Mesothelial cell of epicardium (in vitro differentiated cells): ENCODE measurements around the gene DDX47. TPM values are rescaled to one million over a fixed set of nuclear protein-coding genes. Genes with fewer than 3 reads are reported as not detected.
"Not testable (repeated sequence)": the region's sequence is repeated elsewhere in the genome, so short reads cannot be mapped to it uniquely, and the experiment has no call there.

Experiments
- DNase-seq, 2 experiments: peaks; one replicate each; pipeline ENCODE4 v3.0.0; 2021; ENCODE audit warnings: low spot score in 2 of 2; ENCODE audit not compliant: unreplicated experiment in 2 of 2
- H3K27ac Mint-ChIP-seq: 2 replicates; pipeline ENCODE4 v1.8.0; 2021; ENCODE audit warnings: mixed read lengths
- H3K27me3 Mint-ChIP-seq: 2 replicates; pipeline ENCODE4 v1.8.0; 2021; ENCODE audit warnings: low read depth, mixed read lengths
- H3K36me3 Mint-ChIP-seq: 2 replicates; pipeline ENCODE4 v1.8.0; 2021; ENCODE audit warnings: mixed read lengths
- H3K4me1 Mint-ChIP-seq: 2 replicates; pipeline ENCODE4 v1.8.0; 2021; ENCODE audit warnings: mixed read lengths
- H3K4me3 Mint-ChIP-seq: 2 replicates; pipeline ENCODE4 v1.8.0; 2021; ENCODE audit warnings: mild to moderate bottlenecking, moderate library complexity, mixed read lengths
- H3K9me3 Mint-ChIP-seq: 2 replicates; pipeline ENCODE4 v1.8.0; 2021; ENCODE audit warnings: mixed read lengths
- CTCF ChIP-seq: fragments of 200-600 bp; sonication (generic); IDR thresholded peaks from one replicate; pipeline ENCODE4 v1.5.0; 2021; ENCODE audit warnings: antibody characterized with exemption; ENCODE audit not compliant: unreplicated experiment
- total RNA-seq: library from RNA; stranded (reverse); gene quantifications from 3 replicates; pipeline ENCODE4 v1.2.1, GENCODE V29; 2021

Gene DDX47
- total RNA-seq, 1 donor from 2014 or later: 70.8 TPM

- H3K9me3 Mint-ChIP-seq: no peaks in the 10 kb centered on the region
- peaks cover 27% of the 10 kb centered on the region for H3K4me1 Mint-ChIP-seq
- peaks cover 3% of the 10 kb centered on the region for H3K36me3 Mint-ChIP-seq
- no peaks in the 10 kb centered on the region for H3K27me3 Mint-ChIP-seq
- peak overlapping the region; percentile 59 for H3K27ac Mint-ChIP-seq
- DNase-seq: no peak
- no peak overlapping the region for H3K4me3 Mint-ChIP-seq
- TF ChIP-seq CTCF: no peak
Measured at GRCh38 chr12:12839003-12839395, 25.9 kb downstream of the DDX47 start.

GRCh38 chr12:12839439-12839838 is 26.3 kb downstream of the DDX47 start:
- H3K4me3 Mint-ChIP-seq, H3K27me3 Mint-ChIP-seq, DNase-seq, H3K36me3 Mint-ChIP-seq, H3K9me3 Mint-ChIP-seq: not testable (repeated sequence)
- Mint-ChIP-seq H3K4me1 (peaks cover 27% of the 10 kb centered on the region), H3K27ac (peak overlapping the region; percentile 59)

- no peak for TF ChIP-seq CTCF
- Mint-ChIP-seq H3K36me3 (no peaks in the 10 kb centered on the region), H3K27me3 (no peaks in the 10 kb centered on the region), H3K9me3 (no peaks in the 10 kb centered on the region), H3K4me3 (no peak overlapping the region), H3K4me1 (peaks cover 24% of the 10 kb centered on the region), H3K27ac (no peak overlapping the region)
- DNase-seq: no peak
Measured at GRCh38 chr12:12839873-12840579, 26.9 kb downstream of the DDX47 start.

- Mint-ChIP-seq H3K36me3 (no peaks in the 10 kb centered on the region), H3K4me3 (no peak overlapping the region), H3K9me3 (no peaks in the 10 kb centered on the region), H3K27ac (no peak overlapping the region), H3K4me1 (peaks cover 23% of the 10 kb centered on the region), H3K27me3 (no peaks in the 10 kb centered on the region)
- TF ChIP-seq CTCF: no peak
- no peak for DNase-seq
Measured at GRCh38 chr12:12840580-12840899, 27.4 kb downstream of the DDX47 start.

- H3K27ac Mint-ChIP-seq, H3K27me3 Mint-ChIP-seq, DNase-seq, H3K9me3 Mint-ChIP-seq, H3K36me3 Mint-ChIP-seq, H3K4me3 Mint-ChIP-seq: not testable (repeated sequence)
- H3K4me1 Mint-ChIP-seq: peaks cover 23% of the 10 kb centered on the region
Measured at GRCh38 chr12:12841428-12841827, 28.3 kb downstream of the DDX47 start.

- Mint-ChIP-seq H3K4me3 (no peak overlapping the region), H3K36me3 (peaks cover 6% of the 10 kb centered on the region), H3K27ac (peak overlapping the region; percentile 78), H3K4me1 (peaks cover 9% of the 10 kb centered on the region), H3K9me3 (peaks cover 4% of the 10 kb centered on the region), H3K27me3 (no peaks in the 10 kb centered on the region)
- no peak for DNase-seq
- no peak for TF ChIP-seq CTCF
Measured at GRCh38 chr12:12845794-12846243, 32.7 kb downstream of the DDX47 start.

GRCh38 chr12:12846780-12847179 is 33.6 kb downstream of the DDX47 start:
- DNase-seq, H3K27ac Mint-ChIP-seq, H3K27me3 Mint-ChIP-seq, H3K4me3 Mint-ChIP-seq, H3K4me1 Mint-ChIP-seq: not testable (repeated sequence)
- H3K36me3 Mint-ChIP-seq: peaks cover 11% of the 10 kb centered on the region
- peaks cover 10% of the 10 kb centered on the region for H3K9me3 Mint-ChIP-seq
